ENCODE data around the gene TNFRSF17. TPM values are rescaled to one million over a fixed set of nuclear protein-coding genes. Genes with fewer than 3 reads are reported as not detected.
A peak's percentile ranks its signal among the peaks of the same experiment; 100 is the strongest.

The TNFRSF17 gene
- total RNA-seq, 4 donors from 2014 or later: not detected

- TF ChIP-seq EP300 (IDR thresholded peaks at IDR 0.05): no peak
- TF ChIP-seq POLR2A (IDR thresholded peaks at IDR 0.05): no peak
- no peak for TF ChIP-seq CTCF (IDR thresholded peaks at IDR 0.05)
- Histone ChIP-seq H3K27me3 (no peaks in the 10 kb centered on the region), H3K36me3 (no peaks in the 10 kb centered on the region), H3K4me1 (peaks cover 0 to 14% (median 7%) of the 10 kb centered on the region in 4 donors), H3K4me3 (no peak overlapping the region), H3K9me3 (no peaks in the 10 kb centered on the region), H3K27ac (no peak overlapping the region)
- no peak for DNase-seq (ENCODE audit: low spot score in 2 of 2)
- WGBS, 2 donors: 84 to 88% methylated on average over 11 of the region's 11 CpGs
Observed at GRCh38 chr16:11990702-11991390, 25.8 kb downstream of the TNFRSF17 start.

GRCh38 chr16:11992008-11992584, 27.1 kb downstream of the TNFRSF17 start:
- Histone ChIP-seq H3K4me1 (peaks cover 0 to 21% (median 7%) of the 10 kb centered on the region in 4 donors), H3K9me3 (no peaks in the 10 kb centered on the region), H3K4me3 (no peak overlapping the region), H3K27ac (no peak overlapping the region), H3K36me3 (peaks cover 0 to under 1% (median 0%) of the 10 kb centered on the region in 3 donors), H3K27me3 (no peaks in the 10 kb centered on the region)
- no peak for DNase-seq (ENCODE audit: low spot score in 2 of 2)
- WGBS, 2 donors: 85 to 86% methylated on average over 3 of the region's 3 CpGs
- TF ChIP-seq CTCF (IDR thresholded peaks at IDR 0.05) (no peak), POLR2A (IDR thresholded peaks at IDR 0.05) (no peak), EP300 (IDR thresholded peaks at IDR 0.05) (no peak)

- no peak overlapping the region for H3K27ac ChIP-seq
- peaks cover 0 to 22% (median 7%) of the 10 kb centered on the region in 4 donors for H3K4me1 ChIP-seq
- H3K36me3 ChIP-seq: peaks cover 0 to 6% (median 0%) of the 10 kb centered on the region in 3 donors
- no peaks in the 10 kb centered on the region for H3K27me3 ChIP-seq
- DNase-seq (ENCODE audit: low spot score in 2 of 2): no peak
- WGBS, 2 donors: 88 to 89% methylated on average over 16 of the region's 16 CpGs
- no peaks in the 10 kb centered on the region for H3K9me3 ChIP-seq
- H3K4me3 ChIP-seq: no peak overlapping the region
- TF ChIP-seq POLR2A (IDR thresholded peaks at IDR 0.05) (no peak), EP300 (IDR thresholded peaks at IDR 0.05) (no peak), CTCF (IDR thresholded peaks at IDR 0.05) (no peak)
Observed at GRCh38 chr16:11992586-11993524, 27.8 kb downstream of the TNFRSF17 start.

GRCh38 chr16:11994143-11995119, 29.4 kb downstream of the TNFRSF17 start:
- TF ChIP-seq EP300 (IDR thresholded peaks at IDR 0.05) (peak; percentile 15 to 39), POLR2A (IDR thresholded peaks at IDR 0.05) (no peak)
- H3K9me3 ChIP-seq: no peaks in the 10 kb centered on the region
- H3K27me3 ChIP-seq: no peaks in the 10 kb centered on the region
- 63% methylated on average over 8 of the region's 8 CpGs for WGBS, 2 donors
- peak in 1 of 2 donors; percentile 30 for DNase-seq (ENCODE audit: low spot score in 2 of 2)
- no peak overlapping the region for H3K4me3 ChIP-seq
- peaks cover 0 to 17% (median 0%) of the 10 kb centered on the region in 3 donors for H3K36me3 ChIP-seq
- H3K27ac ChIP-seq: peak overlapping the region in 2 of 4 donors; percentile 47 to 62
- peaks cover 0 to 22% (median 7%) of the 10 kb centered on the region in 4 donors for H3K4me1 ChIP-seq

Measured in tibial nerve (tissue), 4 donors.